Mucosa of descending colon (tissue), 3 donors: ENCODE measurements around the gene ENTPD1. TPM values are rescaled to one million over a fixed set of nuclear protein-coding genes. Genes with fewer than 3 reads are reported as not detected.
"Not testable (repeated sequence)": the region's sequence is repeated elsewhere in the genome, so short reads cannot be mapped to it uniquely, and the experiment has no call there.

Source experiments
- ATAC-seq: fragments of 200-7000 bp; cut with Tn5 transposase; one replicate; pipeline ENCODE4 v1.9.1; 2020; ENCODE audit warnings: mild to moderate bottlenecking, moderate library complexity
- DNase-seq, 3 donors: peaks; one replicate each; pipeline ENCODE4 v3.0.0-alpha.2; 2020
- H3K36me3 ChIP-seq: fragments of 200-600 bp; one replicate; pipeline ENCODE4 v1.8.0; 2021; ENCODE audit warnings: low read depth, mild to moderate bottlenecking
- H3K4me1 ChIP-seq: fragments of 200-600 bp; one replicate; pipeline ENCODE4 v1.8.0; 2021; ENCODE audit warnings: low read depth, mild to moderate bottlenecking
- H3K4me3 ChIP-seq: fragments of 200-600 bp; one replicate; pipeline ENCODE4 v1.8.0; 2021; ENCODE audit warnings: mild to moderate bottlenecking
- H3K9me3 ChIP-seq: fragments of 200-600 bp; one replicate; pipeline ENCODE4 v1.8.0; 2021; ENCODE audit warnings: mild to moderate bottlenecking
- CTCF ChIP-seq: fragments of 200-600 bp; IDR thresholded peaks from one replicate; pipeline ENCODE4 v1.8.0; 2022; ENCODE audit warnings: antibody characterized with exemption, mild to moderate bottlenecking
- intact Hi-C, 2 donors: fragments of 100-400 bp; cut with DNase I in 1 of 2; cut with micrococcal nuclease in 1 of 2; formaldehyde crosslinking; loops; one replicate each; pipeline versions ENCODE4 v1.11.0 to v1.11.1; 2022; cut with DNase I, micrococcal nuclease
- total RNA-seq, 3 donors: library from RNA; stranded (reverse); fragmentation: NEBNext Ultra II Directional in 2 of 3; extraction: Animal tissue kit (Norgen Biotek cat#: 25700) in 2 of 3; gene quantifications; one replicate each; pipeline versions ENCODE4 v1.2.1 to v1.2.4, GENCODE V29; 2021 to 2023
- donor health status: DM: no; HTN: no; CAD: no; lungs with moderate emphysema.
- donor health status: DM: no; HTN: no; CAD: no.
- donor health status: DM: no; HTN: yes; CAD: no.

ENTPD1 gene
- total RNA-seq, 3 donors from 2014 or later = 7.1 to 20.3 (median 7.2) TPM

- Histone ChIP-seq H3K4me3 (no peak overlapping the region), H3K9me3 (no peaks in the 10 kb centered on the region), H3K36me3 (no peaks in the 10 kb centered on the region), H3K4me1 (no peaks in the 10 kb centered on the region)
- ATAC-seq (no peak), DNase-seq (no peak)
- intact Hi-C loops = no loop called here
- TF ChIP-seq CTCF = no peak
Observed at GRCh38 chr10:95716866-95717265, 39.1 kb upstream of the ENTPD1 start.

- H3K9me3 ChIP-seq, H3K4me3 ChIP-seq, H3K4me1 ChIP-seq, intact Hi-C loops, DNase-seq, H3K36me3 ChIP-seq, ATAC-seq: not testable (repeated sequence)
Observed at GRCh38 chr10:95720745-95721144, 35.2 kb upstream of the ENTPD1 start.

- ATAC-seq, H3K36me3 ChIP-seq, H3K9me3 ChIP-seq, H3K4me1 ChIP-seq, H3K4me3 ChIP-seq, DNase-seq, intact Hi-C loops: not testable (repeated sequence)
Observed at GRCh38 chr10:95722496-95722895, 33.5 kb upstream of the ENTPD1 start.

- intact Hi-C loops = no loop called here
- no peak overlapping the region for H3K4me3 ChIP-seq
- no peak for TF ChIP-seq CTCF
- DNase-seq (no peak), ATAC-seq (no peak)
- no peaks in the 10 kb centered on the region for H3K36me3 ChIP-seq
- H3K9me3 ChIP-seq = peaks cover 17% of the 10 kb centered on the region
- H3K4me1 ChIP-seq = no peaks in the 10 kb centered on the region
Observed at GRCh38 chr10:95728526-95728925, 27.4 kb upstream of the ENTPD1 start.

GRCh38 chr10:95729323-95730055, 26.5 kb upstream of the ENTPD1 start:
- H3K4me1 ChIP-seq = no peaks in the 10 kb centered on the region
- DNase-seq = no peak
- intact Hi-C loops = no loop called here
- TF ChIP-seq CTCF = no peak
- H3K9me3 ChIP-seq = peaks cover 17% of the 10 kb centered on the region
- ATAC-seq = peak; percentile 31
- no peaks in the 10 kb centered on the region for H3K36me3 ChIP-seq
- no peak overlapping the region for H3K4me3 ChIP-seq

GRCh38 chr10:95730233-95730632, 25.7 kb upstream of the ENTPD1 start:
- Histone ChIP-seq H3K36me3 (no peaks in the 10 kb centered on the region), H3K4me3 (no peak overlapping the region), H3K9me3 (peaks cover 17% of the 10 kb centered on the region), H3K4me1 (no peaks in the 10 kb centered on the region)
- intact Hi-C loops = no loop called here
- ATAC-seq (no peak), DNase-seq (no peak)
- no peak for TF ChIP-seq CTCF

GRCh38 chr10:95732907-95733306, 23.1 kb upstream of the ENTPD1 start:
- H3K4me1 ChIP-seq, DNase-seq, ATAC-seq, H3K4me3 ChIP-seq, intact Hi-C loops, H3K36me3 ChIP-seq: not testable (repeated sequence)
- peaks cover 17% of the 10 kb centered on the region for H3K9me3 ChIP-seq
